ENCODE data around the gene RAB11FIP3. TPM values are rescaled to one million over a fixed set of nuclear protein-coding genes. Genes with fewer than 3 reads are reported as not detected.

RAB11FIP3 gene
- total RNA-seq, 1 experiment from 2014 or later: 37.1 TPM

GRCh38 chr16:376817-377418 is 48.5 kb upstream of the RAB11FIP3 start:
- no peak overlapping the region for H2BK120ac ChIP-seq (ENCODE audit: low read depth, low read length, poor library complexity, severe bottlenecking)
- Mint-ChIP-seq H3K9me3 (no peaks in the 10 kb centered on the region), H3K4me3 (no peak overlapping the region), H3K27ac (no peak overlapping the region), H3K27me3 (ENCODE audit: low read depth) (no peaks in the 10 kb centered on the region), H3K36me3 (ENCODE audit: insufficient read depth in 1 of 3, low read depth in 3 of 3) (peaks cover 5 to 44% (median 17%) of the 10 kb centered on the region in 3 experiments), H3K4me1 (peaks cover 7 to 21% of the 10 kb centered on the region in 2 experiments)
- H3K14ac ChIP-seq (ENCODE audit: insufficient read depth, low read length): no peak overlapping the region
- no peak overlapping the region for H3K27ac ChIP-seq (ENCODE audit: insufficient read length, low read depth, low read length)
- H2BK20ac ChIP-seq (ENCODE audit: low read depth, low read length, poor library complexity, severe bottlenecking): no peak overlapping the region
- H3T11ph ChIP-seq (ENCODE audit: low read length): no peak overlapping the region
- no peak overlapping the region for H4K8ac ChIP-seq (replicated peaks; ENCODE audit: insufficient read length, low read depth, low read length)
- no peak overlapping the region for H2BK5ac ChIP-seq (ENCODE audit: insufficient read length, low read length)
- no peaks in the 10 kb centered on the region; the same call in 1 of the 2 replicates for H3K79me2 ChIP-seq (ENCODE audit: insufficient read depth, low read length)
- no peak overlapping the region for H3K18ac ChIP-seq (ENCODE audit: insufficient read length, low read depth, low read length)
- H3K27me3 ChIP-seq (ENCODE audit: insufficient read depth, low read length): no peaks in the 10 kb centered on the region
- no peak overlapping the region for H2AK5ac ChIP-seq (ENCODE audit: insufficient read length, low read length)
- H2BK15ac ChIP-seq (ENCODE audit: low read depth, low read length): no peak overlapping the region
- no peak overlapping the region for H2AFZ ChIP-seq (ENCODE audit: low read length)
- H3K79me1 ChIP-seq (ENCODE audit: insufficient read depth, low read depth, low read length, poor library complexity, severe bottlenecking): no peaks in the 10 kb centered on the region
- H3K23ac ChIP-seq (ENCODE audit: insufficient read length, low read depth, low read length): no peak overlapping the region
- no peak overlapping the region for H3K9ac ChIP-seq (ENCODE audit: extremely low read depth, insufficient read length, low read length)
- no peaks in the 10 kb centered on the region for H3K4me1 ChIP-seq (ENCODE audit: insufficient read depth, low read length)
- no peaks in the 10 kb centered on the region for H4K20me1 ChIP-seq (ENCODE audit: control insufficient read depth, insufficient read depth, insufficient read length)
- H2BK12ac ChIP-seq (ENCODE audit: insufficient read length, low read depth, low read length): no peak overlapping the region
- H3K56ac ChIP-seq (ENCODE audit: insufficient read length, low read depth, low read length): no peak overlapping the region
- H3K4me2 ChIP-seq (ENCODE audit: insufficient read depth, insufficient read length, low read length): no peak overlapping the region
- TF ChIP-seq, protein P1, sequence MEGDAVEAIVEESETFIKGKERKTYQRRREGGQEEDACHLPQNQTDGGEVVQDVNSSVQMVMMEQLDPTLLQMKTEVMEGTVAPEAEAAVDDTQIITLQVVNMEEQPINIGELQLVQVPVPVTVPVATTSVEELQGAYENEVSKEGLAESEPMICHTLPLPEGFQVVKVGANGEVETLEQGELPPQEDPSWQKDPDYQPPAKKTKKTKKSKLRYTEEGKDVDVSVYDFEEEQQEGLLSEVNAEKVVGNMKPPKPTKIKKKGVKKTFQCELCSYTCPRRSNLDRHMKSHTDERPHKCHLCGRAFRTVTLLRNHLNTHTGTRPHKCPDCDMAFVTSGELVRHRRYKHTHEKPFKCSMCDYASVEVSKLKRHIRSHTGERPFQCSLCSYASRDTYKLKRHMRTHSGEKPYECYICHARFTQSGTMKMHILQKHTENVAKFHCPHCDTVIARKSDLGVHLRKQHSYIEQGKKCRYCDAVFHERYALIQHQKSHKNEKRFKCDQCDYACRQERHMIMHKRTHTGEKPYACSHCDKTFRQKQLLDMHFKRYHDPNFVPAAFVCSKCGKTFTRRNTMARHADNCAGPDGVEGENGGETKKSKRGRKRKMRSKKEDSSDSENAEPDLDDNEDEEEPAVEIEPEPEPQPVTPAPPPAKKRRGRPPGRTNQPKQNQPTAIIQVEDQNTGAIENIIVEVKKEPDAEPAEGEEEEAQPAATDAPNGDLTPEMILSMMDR (conservative IDR thresholded peaks at IDR 0.05): no peak
- H4K91ac ChIP-seq (ENCODE audit: insufficient read length, low read depth, low read length): no peak overlapping the region
- H3K4ac ChIP-seq (ENCODE audit: low read depth, low read length): no peak overlapping the region
- no peak for DNase-seq
- no CpG with 5 or more reads among the region's 26 CpGs for WGBS (ENCODE audit: extremely low coverage, insufficient read length, low lambda C conversion rate)
- no peak overlapping the region for H4K5ac ChIP-seq (ENCODE audit: insufficient read length, low read depth, low read length)
- peaks cover 6% of the 10 kb centered on the region for H3K23me2 ChIP-seq (ENCODE audit: insufficient read length, low read depth, low read length, poor library complexity, severe bottlenecking)
- no peaks in the 10 kb centered on the region for H3K9me3 ChIP-seq (ENCODE audit: control insufficient read depth, low read depth, low read length)
